GM19324 (cell line): ENCODE results near the gene SCNN1A.

Experiments
- ATAC-seq: cut with Tn5 transposase; IDR thresholded peaks from one replicate; pipeline ENCODE4 v1.9.1; 2021; ENCODE audit warnings: mild to moderate bottlenecking, moderate library complexity; ENCODE audit not compliant: unreplicated experiment, low FRiP score

SCNN1A gene

GRCh38 chr12:6369916-6370575 is 5.3 kb downstream of the SCNN1A start:
- no peak for ATAC-seq

DNA sequence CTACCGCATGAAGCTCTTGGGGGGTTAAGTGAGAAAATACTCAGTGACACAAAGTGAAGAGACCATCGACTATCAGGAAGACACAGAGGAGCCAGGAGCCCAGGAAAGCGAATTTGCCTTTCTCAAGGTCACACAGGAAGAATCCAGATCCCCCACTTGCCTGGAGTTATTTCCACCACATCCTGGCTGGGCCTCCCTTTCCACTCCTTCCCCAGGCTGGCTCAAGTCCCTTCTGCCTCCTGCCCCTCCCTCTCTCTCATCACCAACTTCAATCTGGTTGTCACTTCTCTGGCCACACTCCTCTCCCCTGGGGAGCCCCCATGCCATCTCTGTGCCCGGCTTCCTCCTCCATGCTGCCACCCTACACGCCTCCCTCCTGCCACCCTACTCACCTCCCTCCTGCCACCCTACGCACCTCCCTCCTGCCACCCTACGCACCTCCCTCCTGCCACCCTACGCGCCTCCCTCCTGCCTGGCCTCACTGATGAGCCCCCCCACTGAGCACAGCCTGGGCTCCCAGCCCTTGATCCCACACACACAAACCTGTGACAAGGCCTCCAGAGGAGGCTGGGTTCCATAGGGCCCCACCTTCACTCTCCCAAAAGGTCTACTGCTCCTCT is 6.3 kb downstream of the SCNN1A start:
- no peak for ATAC-seq

GRCh38 chr12:6367969-6368892 is 7.1 kb downstream of the SCNN1A start:
- no peak for ATAC-seq

DNA sequence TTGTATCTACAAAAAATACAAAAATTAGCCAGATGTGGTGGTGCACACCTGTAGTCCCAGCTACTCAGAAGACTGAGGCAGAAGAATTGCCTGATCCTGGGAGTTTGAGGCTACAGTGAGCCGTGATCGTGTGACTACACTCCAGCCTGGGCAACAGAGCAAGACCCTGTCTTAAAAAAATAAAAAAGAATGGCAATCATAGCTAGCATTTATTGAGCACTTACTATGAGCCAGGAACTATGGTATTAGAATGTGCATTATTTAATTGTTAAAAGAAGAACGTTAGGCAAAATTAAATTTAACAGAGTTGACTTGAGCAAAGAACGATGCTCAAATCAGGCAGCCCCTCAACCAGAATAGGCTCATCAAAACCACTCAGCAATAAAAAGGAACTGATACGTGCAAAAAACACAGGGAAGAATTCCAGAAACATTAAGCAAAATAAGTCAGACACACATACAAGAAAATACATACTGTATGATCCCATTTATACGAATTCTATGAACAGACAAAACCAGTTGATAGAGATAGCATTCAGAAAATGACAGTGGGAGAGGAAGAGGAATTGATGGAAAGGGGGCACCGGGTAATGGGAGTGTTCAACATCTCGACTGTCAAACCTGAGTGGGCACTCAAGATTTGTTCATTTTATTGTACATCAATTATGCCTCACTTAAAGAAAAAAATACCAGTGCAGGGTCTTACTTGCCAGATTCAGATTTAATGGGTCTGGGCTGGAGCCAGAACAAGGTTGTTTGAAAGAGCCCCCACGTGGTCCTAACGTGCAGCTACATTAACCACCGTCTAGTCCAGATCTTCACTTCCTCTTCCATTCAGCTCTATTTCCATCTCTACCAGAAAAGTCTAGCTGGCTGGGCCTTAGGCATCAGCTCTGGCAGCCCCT is 8.0 kb downstream of the SCNN1A start:
- ATAC-seq: no peak

- ATAC-seq: no peak
These were observed 11.4 kb downstream of the SCNN1A start for GRCh38 chr12:6364044-6364374.

DNA sequence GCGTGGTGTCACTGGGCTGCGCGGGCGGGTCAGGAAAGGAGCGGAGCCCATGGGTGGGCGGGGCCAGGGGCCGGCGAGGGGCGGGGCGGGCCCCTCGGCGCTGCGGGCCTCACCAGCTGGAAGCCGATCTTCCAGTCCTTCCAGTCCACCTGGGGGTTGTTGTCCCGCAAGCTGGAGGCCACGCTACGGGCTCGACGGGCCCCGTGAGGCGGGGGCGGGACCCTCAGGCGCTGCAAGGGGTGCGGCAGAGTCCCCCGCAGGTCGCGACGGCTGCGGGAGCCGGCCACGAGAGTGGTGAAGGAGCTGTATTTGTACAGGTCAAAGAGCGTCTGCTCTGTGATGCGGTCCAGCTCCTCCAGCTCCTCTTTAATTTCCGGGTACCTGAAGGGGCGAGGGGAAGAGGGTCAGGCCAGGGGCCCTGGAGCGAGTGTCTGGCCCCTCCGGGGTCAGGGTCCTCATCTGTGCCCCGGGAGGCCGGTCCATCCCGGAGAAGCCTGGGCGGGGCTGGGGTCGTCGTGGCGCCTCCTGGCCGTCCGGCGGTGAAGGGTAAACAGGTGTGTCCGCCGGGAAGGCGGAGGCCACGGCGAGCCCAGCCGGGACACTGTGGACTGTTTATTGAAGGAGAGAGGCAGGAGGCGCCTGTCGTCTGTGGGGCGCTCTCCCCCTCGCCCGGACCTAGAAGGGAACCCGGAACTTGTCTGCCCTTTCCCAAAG is 11.9 kb downstream of the SCNN1A start:
- no peak for ATAC-seq

GRCh38 chr12:6363010-6363329 is 12.4 kb downstream of the SCNN1A start:
- no peak for ATAC-seq

- ATAC-seq: no peak
These were observed 13.0 kb downstream of the SCNN1A start for GRCh38 chr12:6362403-6362802.

DNA sequence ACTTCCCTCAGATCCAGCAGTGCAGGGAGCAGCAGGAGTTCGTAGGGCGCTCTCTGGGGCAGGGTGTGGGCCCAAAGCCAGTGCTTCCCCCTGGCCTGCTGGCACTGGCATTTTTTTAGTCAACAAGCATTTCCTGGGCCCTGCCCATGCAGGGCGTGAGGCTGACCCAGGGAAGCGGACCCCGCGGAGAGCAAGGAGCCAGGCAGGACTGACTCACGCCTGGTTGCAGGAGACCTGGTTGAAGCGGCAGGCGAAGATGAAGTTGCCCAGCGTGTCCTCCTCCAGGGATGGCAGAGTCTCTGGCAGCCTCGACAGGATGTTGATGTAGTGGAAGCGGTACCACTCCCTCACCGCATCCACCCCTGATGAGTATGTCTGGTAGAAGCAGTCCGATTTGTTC is 13.5 kb downstream of the SCNN1A start:
- ATAC-seq: no peak

DNA sequence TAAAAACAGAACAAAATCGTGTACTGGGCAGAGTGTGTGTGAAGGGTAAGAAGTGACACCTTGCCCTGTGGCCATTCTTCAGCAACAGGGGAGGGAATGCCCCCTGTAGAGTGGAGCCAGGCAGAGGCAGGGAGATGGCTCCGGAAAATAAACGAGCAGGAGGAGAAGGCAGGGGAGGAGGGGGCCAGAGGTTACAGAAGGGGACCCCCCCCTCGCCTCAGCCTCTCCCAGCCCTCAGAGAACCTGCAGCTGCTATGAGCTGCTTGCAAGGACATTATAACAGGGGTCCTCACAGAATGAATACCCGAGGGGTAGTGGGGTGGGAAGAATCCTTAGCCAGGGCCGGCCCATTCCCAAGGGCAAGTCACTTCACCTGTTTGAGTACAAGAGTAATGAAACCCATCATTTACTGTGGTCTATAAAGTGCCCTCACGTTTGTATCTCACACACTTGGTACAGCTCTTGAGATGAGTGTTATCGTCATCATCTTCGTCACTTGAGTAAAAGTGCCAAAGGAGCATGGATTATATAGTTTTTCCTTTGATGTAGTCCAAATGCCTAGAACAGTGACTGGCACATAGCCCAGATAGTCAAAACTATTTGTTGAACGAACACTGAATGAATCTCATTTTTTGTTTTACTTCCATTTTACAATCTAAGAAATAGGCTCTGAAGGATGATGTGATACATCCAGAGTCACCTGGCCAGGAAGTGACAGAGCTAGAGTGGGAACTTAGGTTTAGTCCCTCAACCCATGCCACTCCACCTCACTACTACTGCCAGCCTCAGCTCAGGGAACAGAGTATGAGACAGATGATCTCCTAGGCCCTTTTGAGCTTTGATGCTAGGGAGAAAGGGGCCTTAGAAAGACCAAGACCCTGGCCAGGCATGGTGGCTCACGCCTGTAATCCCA is 14.5 kb downstream of the SCNN1A start:
- ATAC-seq: no peak

- no peak for ATAC-seq
These were observed 15.2 kb downstream of the SCNN1A start for GRCh38 chr12:6360080-6360571.

GRCh38 chr12:6358881-6359280 is 16.5 kb downstream of the SCNN1A start:
- no peak for ATAC-seq

DNA sequence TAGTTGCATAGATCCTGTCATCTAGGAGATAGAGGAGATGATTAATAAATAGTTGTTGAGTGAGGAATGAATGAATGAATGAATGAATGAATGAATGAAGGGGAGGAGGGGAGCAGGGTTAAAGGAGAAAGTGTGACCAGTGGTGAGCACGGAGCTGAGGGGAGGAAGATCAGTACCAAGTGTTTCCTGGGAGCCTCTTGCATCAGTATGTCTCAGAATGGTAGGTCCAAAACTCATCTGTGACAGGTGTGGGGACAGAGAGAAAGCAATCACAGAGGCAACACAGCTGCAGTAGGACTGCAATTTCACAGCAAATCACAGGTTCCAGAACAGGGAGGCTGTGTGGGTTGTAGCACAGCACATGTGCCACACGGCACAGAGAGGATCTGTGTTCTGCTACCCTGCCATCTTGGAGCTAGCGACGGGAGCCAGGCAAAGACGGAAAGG is 19.0 kb downstream of the SCNN1A start:
- no peak for ATAC-seq

DNA sequence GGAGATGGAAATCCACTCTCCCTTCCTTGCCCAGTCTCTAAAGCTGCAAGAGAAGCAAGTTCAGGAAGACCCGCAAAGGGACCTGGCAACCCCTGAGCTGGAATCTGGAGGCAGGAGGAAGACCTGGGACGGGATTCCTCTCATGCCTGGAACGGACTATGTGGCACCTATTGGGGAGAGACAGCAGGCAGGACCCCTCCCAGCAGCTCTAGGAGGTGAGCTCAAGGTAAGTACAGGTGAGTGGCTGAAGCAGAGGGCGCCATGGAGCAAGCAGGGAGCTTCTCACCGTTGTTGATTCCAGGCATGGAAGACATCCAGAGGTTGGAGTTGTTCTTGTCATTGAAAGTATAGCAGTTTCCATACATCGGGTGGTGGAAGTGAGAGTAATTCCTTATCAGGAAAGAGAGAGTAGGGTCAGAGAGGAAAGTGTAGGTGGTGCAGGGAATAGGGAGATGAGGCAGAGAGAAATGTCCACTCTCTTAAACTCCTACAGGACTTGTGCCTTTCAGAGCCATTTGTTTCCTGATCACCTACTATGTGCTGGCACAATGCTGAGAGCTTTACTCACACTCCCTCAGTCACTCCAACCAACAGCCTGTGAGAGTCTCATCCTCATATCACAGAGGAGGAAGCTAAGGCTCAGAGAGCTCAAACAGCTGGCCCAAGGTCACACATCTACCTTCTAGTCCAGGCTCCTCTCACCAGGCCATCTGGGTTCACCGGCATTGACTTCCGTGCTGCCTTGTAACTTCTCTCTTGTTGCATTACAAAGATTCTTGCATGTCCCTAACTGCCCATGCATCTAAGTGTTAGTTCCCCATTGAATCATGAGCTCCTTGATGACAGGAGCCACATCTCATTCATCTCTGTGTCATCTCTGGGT is 19.6 kb downstream of the SCNN1A start:
- ATAC-seq: no peak

DNA sequence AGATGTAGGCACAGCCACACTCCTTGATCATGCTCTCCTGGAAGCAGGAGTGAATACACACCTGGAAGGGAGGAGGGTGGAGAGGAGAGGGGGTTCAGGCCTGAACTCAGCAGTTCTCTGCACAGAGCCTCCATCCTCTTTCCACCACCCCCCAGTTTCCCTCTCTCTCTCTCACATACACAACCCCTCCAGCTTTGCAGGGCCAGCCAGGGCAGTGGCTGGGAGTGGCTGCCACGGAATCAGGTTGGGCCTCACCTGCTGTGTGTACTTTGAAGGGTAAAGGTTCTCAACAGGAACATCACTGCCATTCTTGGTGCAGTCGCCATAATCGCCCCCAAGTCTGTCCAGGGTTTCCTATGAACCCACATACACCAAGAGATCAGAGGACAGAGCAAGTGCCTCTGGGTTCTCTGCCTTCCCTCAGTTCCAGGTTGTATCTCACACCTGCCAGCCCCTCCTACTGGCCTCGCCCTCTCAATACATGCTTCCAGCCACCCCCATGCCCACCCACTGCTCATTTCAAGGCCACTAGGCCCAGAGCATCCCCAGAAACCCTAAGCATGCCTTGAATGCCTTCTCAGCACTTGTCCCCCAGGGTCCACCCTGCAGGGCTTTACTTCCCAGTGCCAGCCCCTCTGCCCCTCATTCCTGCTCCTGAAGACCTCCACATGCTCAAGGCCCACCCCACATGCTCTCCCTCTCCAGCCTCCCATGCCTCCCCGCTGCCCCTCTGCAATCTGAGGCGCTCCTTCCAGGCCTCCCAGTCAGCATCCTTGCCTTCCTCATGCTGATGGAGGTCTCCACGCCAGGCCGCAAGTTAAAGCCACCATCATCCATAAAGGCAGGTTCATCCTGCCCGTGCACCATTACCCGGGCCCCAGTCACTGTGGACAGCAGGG is 20.6 kb downstream of the SCNN1A start:
- no peak for ATAC-seq

DNA sequence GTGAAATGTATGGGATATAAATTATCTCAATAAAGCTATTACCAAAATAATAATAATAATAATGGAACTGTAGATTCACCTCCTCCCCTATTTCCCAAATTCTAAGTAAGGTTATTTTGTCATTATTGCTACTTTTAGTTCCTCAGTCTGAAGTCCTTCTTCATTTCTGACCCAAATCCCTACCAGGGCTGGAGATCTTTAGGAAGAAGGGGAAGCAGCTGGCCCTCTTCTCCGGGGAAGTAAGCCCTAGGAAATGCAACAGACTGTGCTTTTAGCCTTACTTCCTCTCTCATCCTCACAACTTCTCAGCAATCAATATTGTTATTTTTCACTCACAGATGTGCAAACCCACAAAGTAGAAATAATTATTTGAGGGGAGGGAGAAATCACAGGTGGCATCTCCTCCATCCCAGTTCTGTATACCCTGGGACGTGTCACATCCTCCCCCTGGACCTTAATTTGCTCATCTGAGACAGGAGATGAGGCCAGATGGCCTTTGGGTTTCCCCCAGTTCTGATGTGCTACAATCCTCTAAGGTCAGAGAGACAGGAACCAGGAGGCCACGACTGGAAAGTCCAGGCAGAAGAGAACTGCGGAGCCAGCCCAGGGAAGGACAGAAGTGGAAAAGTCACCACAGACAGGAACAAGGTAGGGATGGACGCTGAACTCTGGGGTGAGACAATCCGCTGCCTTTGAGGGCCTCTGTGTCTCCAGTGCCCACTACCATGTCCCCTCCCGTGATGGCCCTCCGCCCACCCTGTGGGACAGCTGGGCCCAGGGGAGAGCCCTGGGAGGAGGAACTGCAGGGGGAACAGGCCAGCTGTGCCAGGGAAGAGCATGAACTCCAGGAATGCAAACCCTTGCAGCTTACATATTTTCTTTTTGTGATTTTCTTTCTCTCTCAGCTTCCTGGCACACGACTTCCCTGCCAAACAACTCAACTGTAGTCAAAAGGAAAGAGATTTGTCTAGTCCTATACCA is 22.9 kb downstream of the SCNN1A start:
- ATAC-seq: no peak
